ENCODE measurements around the gene PHF10.

PHF10 gene

DNA sequence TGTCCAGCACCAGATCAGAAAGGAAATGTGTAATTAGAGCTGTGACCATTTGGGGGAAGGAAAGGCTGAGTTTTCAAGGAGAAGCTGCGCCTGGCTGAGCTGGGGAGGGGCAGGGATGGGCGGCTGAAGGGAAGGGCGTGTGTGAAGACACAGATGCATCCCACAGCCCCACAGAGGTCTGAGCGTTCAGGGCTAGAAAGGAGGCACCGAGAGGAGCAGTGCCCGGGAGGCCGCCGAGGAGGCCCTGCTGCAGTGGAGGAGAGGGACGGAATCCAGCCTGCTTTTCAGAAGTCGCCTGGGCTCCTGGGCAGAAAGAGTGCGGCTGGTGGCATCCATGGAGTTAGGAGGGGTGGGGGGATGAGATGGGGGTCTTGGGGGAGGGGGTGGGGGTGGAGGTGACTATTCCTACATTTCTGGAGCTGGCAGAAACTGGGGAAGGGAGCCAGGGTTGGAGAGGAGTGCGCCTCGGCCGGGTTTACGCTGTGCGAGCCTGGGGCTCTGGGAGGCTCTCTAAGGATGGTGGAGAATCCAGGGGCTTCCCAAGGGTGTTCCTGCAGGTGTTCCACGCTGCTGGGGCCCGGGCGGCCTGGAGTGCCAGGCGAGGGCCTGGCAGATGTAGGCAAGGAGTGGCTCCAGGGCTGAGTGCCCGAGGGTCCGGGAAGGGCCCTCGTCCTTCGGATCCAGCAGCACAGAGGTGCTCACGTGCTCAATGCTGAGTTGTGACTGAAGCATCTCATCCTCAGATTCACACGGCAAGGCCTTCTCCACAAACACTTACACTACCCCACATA, 64.3 kb downstream of the PHF10 start:
- no peak overlapping the region for H3K4me3 ChIP-seq (ENCODE audit: low read depth, low read length)
- TF ChIP-seq, protein P1, sequence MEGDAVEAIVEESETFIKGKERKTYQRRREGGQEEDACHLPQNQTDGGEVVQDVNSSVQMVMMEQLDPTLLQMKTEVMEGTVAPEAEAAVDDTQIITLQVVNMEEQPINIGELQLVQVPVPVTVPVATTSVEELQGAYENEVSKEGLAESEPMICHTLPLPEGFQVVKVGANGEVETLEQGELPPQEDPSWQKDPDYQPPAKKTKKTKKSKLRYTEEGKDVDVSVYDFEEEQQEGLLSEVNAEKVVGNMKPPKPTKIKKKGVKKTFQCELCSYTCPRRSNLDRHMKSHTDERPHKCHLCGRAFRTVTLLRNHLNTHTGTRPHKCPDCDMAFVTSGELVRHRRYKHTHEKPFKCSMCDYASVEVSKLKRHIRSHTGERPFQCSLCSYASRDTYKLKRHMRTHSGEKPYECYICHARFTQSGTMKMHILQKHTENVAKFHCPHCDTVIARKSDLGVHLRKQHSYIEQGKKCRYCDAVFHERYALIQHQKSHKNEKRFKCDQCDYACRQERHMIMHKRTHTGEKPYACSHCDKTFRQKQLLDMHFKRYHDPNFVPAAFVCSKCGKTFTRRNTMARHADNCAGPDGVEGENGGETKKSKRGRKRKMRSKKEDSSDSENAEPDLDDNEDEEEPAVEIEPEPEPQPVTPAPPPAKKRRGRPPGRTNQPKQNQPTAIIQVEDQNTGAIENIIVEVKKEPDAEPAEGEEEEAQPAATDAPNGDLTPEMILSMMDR (IDR thresholded peaks at IDR 0.05; ENCODE audit: low read depth, low read length) = no peak

GRCh38 chr6:169657284-169657610, 67.1 kb downstream of the PHF10 start:
- TF ChIP-seq, protein P1 (IDR thresholded peaks at IDR 0.05; ENCODE audit: low read depth, low read length) = no peak
- H3K4me3 ChIP-seq (ENCODE audit: low read depth, low read length) = no peak overlapping the region

DNA sequence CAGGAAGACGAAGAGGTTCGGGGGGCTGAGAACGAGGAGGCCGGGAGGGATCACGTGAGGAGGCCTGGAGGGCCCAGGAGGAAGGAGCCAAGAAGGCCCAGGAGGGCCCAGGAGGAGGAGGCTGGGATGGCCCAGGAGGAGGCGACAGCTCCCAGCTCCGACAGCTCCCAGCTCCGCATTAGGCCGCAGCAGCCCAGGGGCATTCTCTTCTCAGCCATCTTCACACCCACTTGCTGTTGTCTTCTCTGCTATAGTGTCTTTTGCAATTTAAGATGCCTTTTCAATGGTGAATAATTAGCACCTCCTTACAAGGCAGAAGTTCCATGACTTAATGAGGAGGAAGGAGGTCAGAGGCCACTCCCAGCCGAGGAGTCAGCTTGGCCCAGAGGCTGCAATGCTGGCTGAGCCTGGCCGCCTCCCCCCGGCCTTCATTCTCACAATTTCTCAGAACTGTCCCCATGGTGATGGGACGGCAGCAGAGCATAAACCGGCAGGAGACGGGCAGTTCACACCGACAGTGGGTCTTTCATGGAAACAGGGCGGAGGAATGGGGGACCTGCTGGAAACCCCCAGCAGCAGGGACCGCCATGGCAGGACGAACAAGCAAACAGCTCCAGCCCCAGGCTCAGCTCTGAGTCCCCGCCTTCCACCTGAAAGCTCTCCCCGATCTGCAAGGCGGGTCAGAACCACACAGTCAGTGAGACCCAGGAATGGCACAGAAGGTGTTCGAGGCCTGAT, 67.6 kb downstream of the PHF10 start:
- H3K4me3 ChIP-seq (ENCODE audit: low read depth, low read length) = no peak overlapping the region
- TF ChIP-seq, protein P1 (IDR thresholded peaks at IDR 0.05; ENCODE audit: low read depth, low read length) = no peak

- H3K4me3 ChIP-seq (ENCODE audit: low read depth, low read length) = peak overlapping the region; percentile 65
- TF ChIP-seq, protein P1 (IDR thresholded peaks at IDR 0.05; ENCODE audit: low read depth, low read length) = peak; percentile 42; the same call in 1 of the 2 replicates
These were observed 69.5 kb downstream of the PHF10 start for GRCh38 chr6:169654598-169655391.

All from WI38 (cell line).